ENCODE data around the gene NANOS1. TPM values are rescaled to one million over a fixed set of nuclear protein-coding genes. Genes with fewer than 3 reads are reported as not detected.

The NANOS1 gene
- 0.23 and 0.30 TPM in 2 replicates for total RNA-seq

GRCh38 chr10:119029613-119030420, at the start of gene NANOS1:
TSS of gene NANOS1 (plus strand) at chr10:119029714. CDS start at chr10:119029802, 88 bp downstream.

GRCh38 chr10:119080521-119081259, 51.2 kb downstream of the NANOS1 start, which contains the start of gene EIF3A:
TSS of gene EIF3A (minus strand) at chr10:119080817. CDS start at chr10:119080676, 141 bp downstream.

Other genes with a start within 250 kb of the NANOS1 start
- gene EIF3A, start 51.1 kb downstream of the NANOS1 start, total RNA-seq, result 119 and 177 TPM in 2 replicates
- gene DENND10, start 74.4 kb downstream of the NANOS1 start, total RNA-seq, result 76.6 and 91.8 TPM in 2 replicates
- gene SFXN4, start 136.0 kb downstream of the NANOS1 start, total RNA-seq, result 10.2 and 12.2 TPM in 2 replicates
- 181 and 212 TPM in 2 replicates for gene PRDX3, start 149.1 kb downstream of the NANOS1 start, total RNA-seq
- gene GRK5, start 177.9 kb downstream of the NANOS1 start, total RNA-seq, result 9.0 and 11.6 TPM in 2 replicates

All from smooth muscle cell of the umbilical artery (primary cell).